Cardiac muscle cell (in vitro differentiated cells and primary cell): Measurements from ENCODE around the gene BBLN. TPM values are rescaled to one million over a fixed set of nuclear protein-coding genes. Genes with fewer than 3 reads are reported as not detected.

Source experiments
- DNase-seq, 2 donors: peaks; one replicate each; pipeline versions ENCODE4 v3.0.0 to v3.0.0-alpha.2; 2010 to 2017; ENCODE audit warnings: low read depth in 1 of 2, low spot score in 1 of 2
- H3K27ac ChIP-seq: fragments of 200-600 bp; sonication (generic); 2 replicates; pipeline ENCODE4 v1.5.1; 2016
- H3K27me3 ChIP-seq: fragments of 200-600 bp; sonication (generic); 2 replicates; pipeline ENCODE4 v1.6.0; 2016; ENCODE audit warnings: control low read depth
- H3K36me3 ChIP-seq: fragments of 200-600 bp; sonication (generic); 2 replicates; pipeline ENCODE4 v1.5.1; 2016; ENCODE audit warnings: control low read depth
- H3K4me1 ChIP-seq: fragments of 200-600 bp; sonication (generic); 2 replicates; pipeline ENCODE4 v1.8.1; 2017; ENCODE audit warnings: low read depth, mild to moderate bottlenecking, mixed run types
- H3K4me3 ChIP-seq: fragments of 200-600 bp; sonication (generic); 2 replicates; pipeline ENCODE4 v1.5.1; 2016; ENCODE audit warnings: mild to moderate bottlenecking
- H3K9me3 ChIP-seq: fragments of 200-600 bp; sonication (generic); 2 replicates; pipeline ENCODE4 v1.5.1; 2017; ENCODE audit warnings: low read depth, mild to moderate bottlenecking, control low read depth
- polyA plus RNA-seq: library from polyadenylated mRNA; unstranded; fragments of >200 nt; fragmentation: Nextera tagmentation; extraction: Ambion mirVana; gene quantifications from 2 replicates; pipeline ENCODE4 v1.2.1, GENCODE V29; 2016
- total RNA-seq: library from RNA; depleted of rRNA; stranded (reverse); fragments of >200 nt; gene quantifications from 2 replicates; pipeline ENCODE4 v1.2.3, GENCODE V29; 2016
- TF ChIP-seq, protein P1 (sequence below): IDR thresholded peaks from 2 replicates; pipeline ENCODE4 v1.5.1; 2012; ENCODE audit warnings: low read depth, mild to moderate bottlenecking, low read length

BBLN gene
- total and polyA plus RNA-seq, 2 experiments from 2014 or later: 243 to 729 TPM

DNA sequence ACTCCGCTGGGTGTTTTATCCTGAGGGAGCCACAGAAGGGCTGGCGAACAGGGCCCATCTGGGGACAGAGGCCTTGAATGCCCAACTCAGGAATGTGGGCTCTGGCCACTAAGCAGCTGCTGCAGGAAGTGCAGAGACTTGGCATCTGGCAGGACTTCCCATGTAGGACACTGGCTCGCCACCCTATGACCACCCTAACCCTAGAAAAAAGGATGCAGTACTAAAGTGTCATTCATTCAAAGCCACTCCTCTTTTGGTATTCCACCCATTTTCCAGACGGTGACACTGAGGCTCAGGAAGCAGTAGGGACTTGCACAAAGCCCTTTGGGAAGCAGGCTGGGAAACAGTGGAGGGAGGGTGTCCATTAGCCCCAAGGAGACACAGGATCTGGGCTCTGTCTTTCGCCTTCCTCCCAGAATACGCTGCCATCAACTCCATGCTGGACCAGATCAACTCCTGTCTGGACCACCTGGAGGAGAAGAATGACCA, 3.0 kb downstream of the BBLN start:
- H3K4me3 ChIP-seq: no peak overlapping the region
- peaks cover 27% of the 10 kb centered on the region for H3K36me3 ChIP-seq
- no peak overlapping the region for H3K27ac ChIP-seq
- no peaks in the 10 kb centered on the region for H3K27me3 ChIP-seq
- DNase-seq: no peak
- TF ChIP-seq, protein P1, sequence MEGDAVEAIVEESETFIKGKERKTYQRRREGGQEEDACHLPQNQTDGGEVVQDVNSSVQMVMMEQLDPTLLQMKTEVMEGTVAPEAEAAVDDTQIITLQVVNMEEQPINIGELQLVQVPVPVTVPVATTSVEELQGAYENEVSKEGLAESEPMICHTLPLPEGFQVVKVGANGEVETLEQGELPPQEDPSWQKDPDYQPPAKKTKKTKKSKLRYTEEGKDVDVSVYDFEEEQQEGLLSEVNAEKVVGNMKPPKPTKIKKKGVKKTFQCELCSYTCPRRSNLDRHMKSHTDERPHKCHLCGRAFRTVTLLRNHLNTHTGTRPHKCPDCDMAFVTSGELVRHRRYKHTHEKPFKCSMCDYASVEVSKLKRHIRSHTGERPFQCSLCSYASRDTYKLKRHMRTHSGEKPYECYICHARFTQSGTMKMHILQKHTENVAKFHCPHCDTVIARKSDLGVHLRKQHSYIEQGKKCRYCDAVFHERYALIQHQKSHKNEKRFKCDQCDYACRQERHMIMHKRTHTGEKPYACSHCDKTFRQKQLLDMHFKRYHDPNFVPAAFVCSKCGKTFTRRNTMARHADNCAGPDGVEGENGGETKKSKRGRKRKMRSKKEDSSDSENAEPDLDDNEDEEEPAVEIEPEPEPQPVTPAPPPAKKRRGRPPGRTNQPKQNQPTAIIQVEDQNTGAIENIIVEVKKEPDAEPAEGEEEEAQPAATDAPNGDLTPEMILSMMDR: no peak
- H3K9me3 ChIP-seq: no peaks in the 10 kb centered on the region
- no peaks in the 10 kb centered on the region for H3K4me1 ChIP-seq

GRCh38 chr9:128163523-128164306, 3.6 kb downstream of the BBLN start:
- TF ChIP-seq, protein P1: no peak
- Histone ChIP-seq H3K4me3 (no peak overlapping the region), H3K36me3 (peaks cover 29% of the 10 kb centered on the region), H3K27ac (no peak overlapping the region), H3K4me1 (no peaks in the 10 kb centered on the region), H3K9me3 (no peaks in the 10 kb centered on the region), H3K27me3 (no peaks in the 10 kb centered on the region)
- DNase-seq: no peak

- no peak for DNase-seq
- H3K27ac ChIP-seq: peak overlapping the region; percentile 54
- H3K4me1 ChIP-seq: no peaks in the 10 kb centered on the region
- H3K9me3 ChIP-seq: no peaks in the 10 kb centered on the region
- no peak overlapping the region for H3K4me3 ChIP-seq
- TF ChIP-seq, protein P1: no peak
- H3K27me3 ChIP-seq: no peaks in the 10 kb centered on the region
- peaks cover 35% of the 10 kb centered on the region for H3K36me3 ChIP-seq
Observed at GRCh38 chr9:128164307-128164885, 4.3 kb downstream of the BBLN start.

GRCh38 chr9:128166169-128166568, 6.1 kb downstream of the BBLN start:
- no peaks in the 10 kb centered on the region for H3K9me3 ChIP-seq
- H3K4me3 ChIP-seq: no peak overlapping the region
- no peaks in the 10 kb centered on the region for H3K27me3 ChIP-seq
- TF ChIP-seq, protein P1: no peak
- DNase-seq: no peak
- no peaks in the 10 kb centered on the region for H3K4me1 ChIP-seq
- peaks cover 47% of the 10 kb centered on the region for H3K36me3 ChIP-seq
- no peak overlapping the region for H3K27ac ChIP-seq

DNA sequence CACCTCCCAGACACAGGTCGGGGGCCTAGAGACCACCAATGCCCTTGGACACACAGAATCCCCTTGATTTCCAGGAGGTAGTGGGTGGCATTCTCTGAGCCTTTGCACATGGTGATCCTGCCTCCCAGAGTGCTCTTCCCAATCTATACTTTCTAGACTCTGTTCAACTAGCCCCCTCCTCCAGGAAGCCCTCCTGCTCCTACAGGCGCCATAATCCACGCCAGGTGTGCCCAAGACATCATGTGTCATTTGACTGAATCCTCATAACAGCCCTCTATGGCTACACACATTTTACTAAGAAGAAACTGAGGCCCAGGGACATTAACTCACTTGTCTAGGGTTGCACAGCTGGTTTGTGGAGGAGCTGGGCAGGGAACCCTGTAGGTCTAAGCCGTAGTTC, 7.1 kb downstream of the BBLN start:
- Histone ChIP-seq H3K4me3 (no peak overlapping the region), H3K4me1 (no peaks in the 10 kb centered on the region), H3K9me3 (no peaks in the 10 kb centered on the region), H3K27ac (no peak overlapping the region), H3K36me3 (peaks cover 47% of the 10 kb centered on the region), H3K27me3 (no peaks in the 10 kb centered on the region)
- TF ChIP-seq, protein P1: no peak
- DNase-seq: no peak
